Measurements from ENCODE around the gene HOXB8.

GRCh38 chr17:48594538-48595277 is 20.4 kb downstream of the HOXB8 start:
- TF ChIP-seq CTCF (conservative IDR thresholded peaks at IDR 0.05; ENCODE audit: low read depth, low read length), result no peak
- TF ChIP-seq EZH2phosphoT487 (IDR thresholded peaks at IDR 0.05; ENCODE audit: borderline replicate concordance, low read length), result no peak

All from PC-3 (cell line).